HG03280 (cell line): ENCODE data around the gene SLC38A7.
A peak's percentile ranks its signal among the peaks of the same experiment; 100 is the strongest.
"Not testable (repeated sequence)": the region's sequence is repeated elsewhere in the genome, so short reads cannot be mapped to it uniquely, and the experiment has no call there.

Experiments used
- ATAC-seq: cut with Tn5 transposase; IDR thresholded peaks from one replicate; pipeline ENCODE4 v1.9.1; 2021; ENCODE audit warnings: mild to moderate bottlenecking, moderate library complexity; ENCODE audit not compliant: unreplicated experiment

The SLC38A7 gene

GRCh38 chr16:58637021-58637420 lies 47.5 kb downstream of the SLC38A7 start:
- not testable (repeated sequence) for ATAC-seq

DNA sequence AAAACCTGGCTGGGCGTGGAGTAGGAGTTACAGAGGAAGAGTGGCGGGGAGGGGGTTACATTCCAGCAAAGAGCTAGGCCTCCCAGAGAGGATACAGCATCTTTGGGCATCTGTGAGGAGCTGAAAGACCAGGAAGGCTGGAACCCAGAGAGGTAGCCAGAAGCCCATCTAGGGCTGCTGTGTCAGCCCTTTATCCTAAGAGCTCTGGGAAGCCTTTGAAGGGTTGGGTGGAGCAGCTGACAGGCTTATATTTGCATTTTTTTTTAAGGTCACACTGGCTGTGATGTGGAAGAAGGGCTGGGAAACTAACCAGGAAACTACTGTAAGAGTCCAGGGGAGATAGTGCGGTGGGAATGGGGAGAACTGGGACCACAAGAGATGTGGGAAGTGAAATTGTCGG lies 48.1 kb downstream of the SLC38A7 start:
- ATAC-seq = no peak

GRCh38 chr16:58635502-58635901 lies 49.1 kb downstream of the SLC38A7 start:
- ATAC-seq = no peak

DNA sequence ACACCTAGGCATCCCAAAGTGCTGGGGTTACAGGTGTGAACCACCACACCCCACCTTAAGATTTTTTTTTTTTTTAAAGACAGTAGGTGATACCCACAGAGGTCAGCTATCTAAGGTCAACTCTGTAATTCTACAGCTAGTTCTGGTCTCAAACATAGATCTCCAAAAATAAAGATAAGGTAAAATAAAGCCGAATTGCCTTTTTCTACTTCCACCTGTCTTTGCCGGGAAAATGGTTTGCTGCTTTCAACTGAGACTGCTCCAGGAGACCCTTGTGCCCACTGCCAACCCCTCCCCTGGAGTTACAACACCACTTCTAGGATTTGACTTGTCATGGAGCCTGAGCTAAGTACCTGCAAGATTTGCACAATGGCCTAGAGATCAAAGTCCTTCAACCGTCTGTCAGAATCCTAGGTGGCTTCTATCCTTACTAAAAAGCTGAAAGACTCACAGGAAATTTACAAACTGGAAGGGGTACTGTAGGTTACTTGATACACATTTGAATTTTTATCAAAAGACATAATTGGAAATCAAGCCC lies 50.2 kb downstream of the SLC38A7 start:
- ATAC-seq = no peak

DNA sequence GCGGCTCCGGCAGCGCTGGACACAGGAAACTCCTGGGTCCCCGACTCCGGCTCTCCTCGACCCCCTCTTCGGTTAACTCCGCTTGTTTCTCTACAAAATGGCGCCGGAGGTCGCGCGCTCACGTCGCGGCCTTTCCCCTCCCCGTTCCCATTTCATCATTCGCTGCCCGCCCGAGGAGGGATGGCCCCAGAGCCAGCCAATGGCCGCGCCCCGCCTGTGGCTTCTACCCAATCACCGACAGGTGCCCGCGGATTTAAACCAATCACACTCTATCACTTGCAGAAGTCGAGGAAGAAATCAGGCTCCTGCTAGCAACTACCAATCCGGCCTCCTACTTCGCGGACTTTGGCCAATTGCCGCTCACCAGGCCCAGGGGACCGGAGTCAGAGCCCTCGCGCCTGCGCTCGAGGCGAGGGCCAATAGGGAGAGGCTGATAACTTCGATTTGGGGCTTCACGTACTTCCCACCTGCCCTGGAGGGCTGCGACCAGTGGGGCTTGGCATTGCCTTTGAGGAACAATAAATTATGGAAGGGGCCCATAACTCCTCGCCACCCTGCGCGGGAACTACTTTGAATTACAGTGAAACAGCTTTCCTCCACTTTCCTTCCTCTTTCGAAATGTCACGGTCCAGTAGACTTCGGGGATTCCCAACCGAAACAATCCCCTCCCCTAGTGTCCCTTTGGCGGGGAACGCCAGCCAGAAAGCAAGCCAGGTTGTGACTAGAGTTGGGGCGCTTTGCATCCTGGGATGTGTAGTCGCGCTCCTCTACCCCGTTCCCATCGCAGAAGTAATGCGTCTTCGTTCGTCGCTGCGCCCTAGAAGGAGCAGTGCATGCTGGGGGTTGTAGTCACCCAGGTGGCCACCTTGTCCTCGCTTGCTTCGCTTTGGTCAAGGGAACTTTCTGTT lies 54.6 kb downstream of the SLC38A7 start, which contains the start of gene CNOT1:
CNOT1 (minus strand) TSS at position 94 of the 908 bp plus-strand sequence. CDS start 30,489 bp downstream, outside the sequence.
- ATAC-seq = peak; percentile 91

DNA sequence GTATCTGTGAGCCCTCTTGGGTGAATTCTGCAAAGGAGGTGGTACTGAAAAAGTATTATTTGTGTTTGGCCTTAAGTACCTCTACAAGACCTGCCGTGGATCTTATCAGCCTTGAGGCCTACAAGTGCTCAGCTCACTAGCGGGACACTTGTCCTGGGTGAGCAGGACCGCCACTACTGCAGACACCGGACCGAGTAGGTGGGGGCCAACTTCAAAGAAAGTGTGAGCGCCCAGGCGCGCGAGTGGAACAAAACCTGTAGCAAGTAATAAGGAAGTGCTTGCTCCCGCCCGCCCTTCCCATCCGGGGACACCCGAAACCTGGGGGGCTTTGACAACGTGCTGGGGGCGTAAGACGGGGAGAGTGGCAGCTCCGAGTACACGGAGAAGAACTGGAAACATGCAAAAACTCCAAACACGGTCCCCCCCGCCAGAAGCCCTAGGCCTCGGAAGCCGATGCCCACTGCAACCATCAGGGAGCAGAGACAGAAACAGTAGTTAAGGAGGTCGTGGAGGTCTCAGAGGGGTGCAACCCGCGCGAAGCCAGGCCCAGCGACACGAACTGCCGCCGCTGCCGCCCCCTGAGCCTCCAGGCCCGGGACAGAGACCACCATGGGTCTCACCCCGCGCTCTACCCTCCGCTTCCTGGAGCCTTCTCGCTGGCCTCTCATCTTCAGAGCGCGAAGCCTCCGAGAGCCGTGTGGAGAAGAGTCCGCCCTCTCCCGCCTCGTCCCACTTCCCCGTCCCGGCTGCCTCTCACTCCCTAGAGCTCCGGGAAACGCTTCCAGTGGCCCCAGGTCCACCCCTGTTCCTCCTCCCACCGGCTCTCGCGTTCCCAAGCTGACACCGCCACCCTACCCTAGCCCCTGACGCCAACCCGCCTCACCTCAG lies 55.5 kb downstream of the SLC38A7 start:
- ATAC-seq = peak; percentile 2

DNA sequence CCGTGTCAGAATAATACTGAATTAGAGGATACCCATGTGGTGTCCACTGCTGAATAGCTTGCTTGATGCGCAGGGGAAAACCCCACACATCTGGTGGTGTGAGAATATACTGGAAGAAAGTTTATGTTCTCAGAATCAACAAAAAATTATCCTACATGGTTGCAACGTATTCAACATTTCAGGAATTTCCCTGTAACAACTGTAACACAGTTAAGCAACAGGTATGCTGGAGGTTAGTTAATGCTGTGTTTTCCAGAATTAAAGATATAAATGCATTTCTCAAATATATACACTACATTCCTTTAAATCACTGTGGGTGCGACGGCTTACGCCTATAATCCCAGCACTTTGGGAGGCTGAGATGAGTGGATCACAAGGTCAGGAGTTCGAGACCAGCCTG lies 60.4 kb downstream of the SLC38A7 start:
- ATAC-seq = no peak

DNA sequence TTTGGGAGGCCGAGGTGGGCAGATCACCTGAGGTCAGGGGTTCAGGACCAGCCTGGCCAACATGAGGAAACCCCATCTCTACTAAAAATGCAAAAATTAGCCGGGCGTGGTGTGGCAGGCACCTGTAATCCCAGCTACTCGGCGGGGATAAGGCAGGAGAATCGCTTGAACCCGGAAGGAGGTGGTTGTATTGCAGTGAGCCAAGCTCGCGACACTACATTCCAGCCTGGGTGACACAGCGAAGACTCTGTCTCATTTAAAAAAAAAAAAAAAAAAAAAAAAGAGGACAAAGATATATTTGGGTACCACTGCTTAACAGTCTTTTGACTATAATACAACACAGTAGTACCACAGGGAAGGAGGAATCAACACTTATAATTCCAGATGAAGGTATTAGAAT lies 64.2 kb downstream of the SLC38A7 start:
- no peak for ATAC-seq

- ATAC-seq = no peak
Measured at GRCh38 chr16:58615280-58615679, 69.3 kb downstream of the SLC38A7 start.
